Measurements from ENCODE around the gene EHD1. TPM values are rescaled to one million over a fixed set of nuclear protein-coding genes. Genes with fewer than 3 reads are reported as not detected.
A peak's percentile ranks its signal among the peaks of the same experiment; 100 is the strongest.

Gene EHD1
- total and polyA plus RNA-seq, 9 of the 15 experiments (the other 6 are each of a cell fraction or from before 2014, with no cell fraction given): 0.46 to 65.0 (median 16.4) TPM

- TF ChIP-seq GABPA (tag; conservative IDR thresholded peaks at IDR 0.05; ENCODE audit: low read depth) (peak; percentile 41; the same call in 1 of the 2 replicates), PYGO2 (tag; IDR thresholded peaks at IDR 0.05) (0 out of 2 replicates have a peak, but pooled peaks have one; percentile 17), NR2C1 (IDR thresholded peaks at IDR 0.05) (peak; percentile 82), NR2C1 (tag; IDR thresholded peaks at IDR 0.05) (peak; percentile 78), ARHGAP35 (IDR thresholded peaks at IDR 0.05; ENCODE audit: partially characterized antibody) (no peak), MAZ (CRISPR knock-in tag; conservative IDR thresholded peaks at IDR 0.05 in 1 of 2, IDR thresholded peaks at IDR 0.05 in 1 of 2) (no peak), POLR3G (IDR thresholded peaks at IDR 0.05; ENCODE audit: extremely low read depth, insufficient read length, insufficient replicate concordance) (no peak), GTF2B (IDR thresholded peaks at IDR 0.05; ENCODE audit: extremely low read depth, insufficient read length) (no peak), ASH1L (IDR thresholded peaks at IDR 0.05; ENCODE audit: borderline replicate concordance, low read depth, partially characterized antibody) (no peak), ZBTB40 (IDR thresholded peaks at IDR 0.05) (peak; percentile 98), ZBTB40 (CRISPR knock-in tag; IDR thresholded peaks at IDR 0.05) (peak; percentile 98), BRF2 (IDR thresholded peaks at IDR 0.05; ENCODE audit: borderline replicate concordance, insufficient read depth, insufficient read length) (no peak), FOXA1 (IDR thresholded peaks at IDR 0.05; ENCODE audit: borderline replicate concordance) (no peak), ZNF778 (CRISPR knock-in tag; IDR thresholded peaks at IDR 0.05) (no peak), HNRNPK (IDR thresholded peaks at IDR 0.05; ENCODE audit: low read depth, low read length, poor library complexity, severe bottlenecking) (no peak), TCF3 (CRISPR knock-in tag; IDR thresholded peaks at IDR 0.05) (no peak)
Observed at GRCh38 chr11:64861227-64861975, 17.0 kb downstream of the EHD1 start (continued).

Data from K562 (cell line).